Adrenal gland (tissue), 12 donors: ENCODE results near the gene PLA2G5. TPM values are rescaled to one million over a fixed set of nuclear protein-coding genes. Genes with fewer than 3 reads are reported as not detected.

ENCODE experiments used
- DNase-seq, 7 donors: peaks; one replicate each; pipeline ENCODE4 v3.0.0-alpha.2; 2019 to 2020
- H3K27ac ChIP-seq, 5 donors: fragments of 200-600 bp; sonication (generic) in 4 of 5; 1 replicate in 3 of 5; 2 replicates in 2 of 5; pipeline versions ENCODE4 v1.5.1 to v1.8.0; 2016 to 2020; ENCODE audit warnings: mild to moderate bottlenecking in 1 of 5
- H3K27me3 ChIP-seq: fragments of 200-600 bp; 2 replicates; pipeline ENCODE4 v1.8.0; 2021
- H3K36me3 ChIP-seq, 2 donors: fragments of 200-600 bp; replicated peaks in 1 of 2; 1 replicate in 1 of 2; 2 replicates in 1 of 2; pipeline versions ENCODE4 v1.5.1 to v1.8.0; 2018 to 2022
- H3K4me1 ChIP-seq, 2 donors: fragments of 200-600 bp; replicated peaks in 1 of 2; 1 replicate in 1 of 2; 2 replicates in 1 of 2; pipeline versions ENCODE4 v1.5.1 to v1.8.0; 2018 to 2021
- H3K4me3 ChIP-seq, 4 donors: fragments of 200-600 bp; sonication (generic) in 3 of 4; one replicate each; pipeline ENCODE4 v1.5.1; 2016 to 2018
- H3K9me3 ChIP-seq, 3 donors: fragments of 200-600 bp; sonication (generic) in 1 of 3; replicated peaks in 1 of 3; 1 replicate in 2 of 3; 2 replicates in 1 of 3; pipeline versions ENCODE4 v1.5.1 to v1.8.0; 2016 to 2021
- POLR2A ChIP-seq, 2 donors: fragments of 450-650 bp; IDR thresholded peaks; one replicate each; pipeline ENCODE4 v1.6.1; 2017; ENCODE audit warnings: antibody characterized with exemption in 2 of 2, mild to moderate bottlenecking in 2 of 2, moderate library complexity in 1 of 2
- WGBS, 4 donors: extraction: QIAGEN DNeasy Blood & Tissue Kit in 2 of 4; methylation state at CpG; one replicate each; pipeline versions ENCODE4 v1.1.5 to v1.1.7; 2013 to 2017; 5-methylcytosine and 5-hydroxymethylcytosine counted together
- intact Hi-C, 2 donors: fragments of 100-400 bp; cut with DNase I; formaldehyde crosslinking; loops; one replicate each; pipeline versions ENCODE4 v1.14.1 to v1.15.0; 2022 to 2023
- polyA plus RNA-seq, 3 donors: library from polyadenylated mRNA; stranded (reverse); fragments of 200-250 nt in 2 of 3; fragments of 350-450 nt in 1 of 3; fragmentation: Illumina TruSeq in 1 of 3; extraction: RNeasy Lipid Tissue Mini Kit (QIAGEN cat#74804) in 1 of 3; gene quantifications; one replicate each; pipeline ENCODE4 v1.2.3, GENCODE V29; 2013 to 2014
- total RNA-seq, 9 donors: library from RNA; depleted of rRNA in 4 of 9; stranded (reverse); fragments of >200 nt in 4 of 9; fragments of 120-200 nt in 1 of 9; fragmentation: NEBNext Ultra II Directional in 1 of 9; extraction: Animal tissue kit (Norgen Biotek cat#: 25700) in 1 of 9; gene quantifications; one replicate each; pipeline versions ENCODE4 v1.1.0 to v1.2.4, GENCODE V29; 2013 to 2023
- TF ChIP-seq, protein P1 (sequence below), 6 experiments: fragments of 450-650 bp in 4 of 6; fragments of 200-600 bp in 2 of 6; sonication (generic) in 1 of 6; IDR thresholded peaks; 1 replicate in 5 of 6; 2 replicates in 1 of 6; pipeline versions ENCODE4 v1.5.1 to v1.8.0; 2016 to 2021; ENCODE audit warnings: antibody characterized with exemption in 6 of 6, mild to moderate bottlenecking in 2 of 6, moderate library complexity in 1 of 6
- donor health status: healthy with polysubstance abuse.
- donor health status: Bipolar disorder and iron deficiency.
- donor health status: DM: yes; HTN: yes; CAD: no.
- donor health status: DM: no; HTN: no; CAD: no.
- donor health status: DM: no; HTN: no; CAD: no.
- donor health status: DM: yes; HTN: yes; CAD: no.

Gene PLA2G5
- total and polyA plus RNA-seq, 12 donors = 0.53 to 14.1 (median 1.4) TPM

DNA sequence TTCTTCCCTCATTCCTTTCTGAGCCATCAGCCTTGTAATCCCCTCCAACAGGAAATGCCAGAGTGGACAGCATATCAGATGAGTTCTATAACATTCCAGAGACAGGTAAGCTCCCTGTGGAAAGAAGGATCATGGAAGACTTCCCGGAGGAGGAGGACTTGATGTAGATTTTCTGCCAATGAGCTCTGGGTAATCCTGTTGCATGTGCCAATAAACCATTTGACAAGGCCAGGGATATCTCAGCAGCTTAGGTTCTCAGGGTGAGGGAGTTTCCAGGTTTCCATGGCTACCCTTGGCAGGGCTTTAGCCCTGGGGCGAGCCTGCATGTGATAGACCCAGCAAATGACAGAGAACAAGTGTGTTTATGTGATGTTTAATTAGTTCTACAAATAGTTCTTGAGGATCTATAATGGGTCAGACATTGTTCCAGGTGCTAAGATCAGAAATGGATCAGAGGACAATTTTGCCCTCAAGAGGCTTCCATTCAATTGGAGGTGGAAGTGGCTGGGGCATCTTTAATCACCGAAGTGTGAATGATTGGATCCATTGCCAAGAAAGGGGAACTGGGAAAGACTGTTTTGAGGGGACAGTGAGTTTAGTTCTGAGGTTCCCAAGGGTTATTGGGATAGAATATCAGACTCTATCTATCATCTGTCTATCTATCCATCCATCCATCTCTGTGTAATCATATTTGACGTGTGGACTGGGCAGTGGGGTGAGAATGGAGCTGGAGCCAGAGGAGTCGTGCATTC lies 6.9 kb downstream of the PLA2G5 start:
- no peak overlapping the region for H3K4me3 ChIP-seq
- WGBS, 4 donors = 86 to 92% (median 89%) methylated on average over 4 to 5 of the region's 5 CpGs
- no peaks in the 10 kb centered on the region for H3K36me3 ChIP-seq
- intact Hi-C loops = no loop called here
- TF ChIP-seq, protein P1, sequence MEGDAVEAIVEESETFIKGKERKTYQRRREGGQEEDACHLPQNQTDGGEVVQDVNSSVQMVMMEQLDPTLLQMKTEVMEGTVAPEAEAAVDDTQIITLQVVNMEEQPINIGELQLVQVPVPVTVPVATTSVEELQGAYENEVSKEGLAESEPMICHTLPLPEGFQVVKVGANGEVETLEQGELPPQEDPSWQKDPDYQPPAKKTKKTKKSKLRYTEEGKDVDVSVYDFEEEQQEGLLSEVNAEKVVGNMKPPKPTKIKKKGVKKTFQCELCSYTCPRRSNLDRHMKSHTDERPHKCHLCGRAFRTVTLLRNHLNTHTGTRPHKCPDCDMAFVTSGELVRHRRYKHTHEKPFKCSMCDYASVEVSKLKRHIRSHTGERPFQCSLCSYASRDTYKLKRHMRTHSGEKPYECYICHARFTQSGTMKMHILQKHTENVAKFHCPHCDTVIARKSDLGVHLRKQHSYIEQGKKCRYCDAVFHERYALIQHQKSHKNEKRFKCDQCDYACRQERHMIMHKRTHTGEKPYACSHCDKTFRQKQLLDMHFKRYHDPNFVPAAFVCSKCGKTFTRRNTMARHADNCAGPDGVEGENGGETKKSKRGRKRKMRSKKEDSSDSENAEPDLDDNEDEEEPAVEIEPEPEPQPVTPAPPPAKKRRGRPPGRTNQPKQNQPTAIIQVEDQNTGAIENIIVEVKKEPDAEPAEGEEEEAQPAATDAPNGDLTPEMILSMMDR (IDR thresholded peaks at IDR 0.05) = no peak
- TF ChIP-seq POLR2A (IDR thresholded peaks at IDR 0.05) = no peak
- no peak for DNase-seq
- H3K9me3 ChIP-seq = no peaks in the 10 kb centered on the region
- no peak overlapping the region for H3K27ac ChIP-seq
- no peaks in the 10 kb centered on the region for H3K27me3 ChIP-seq
- no peaks in the 10 kb centered on the region for H3K4me1 ChIP-seq

DNA sequence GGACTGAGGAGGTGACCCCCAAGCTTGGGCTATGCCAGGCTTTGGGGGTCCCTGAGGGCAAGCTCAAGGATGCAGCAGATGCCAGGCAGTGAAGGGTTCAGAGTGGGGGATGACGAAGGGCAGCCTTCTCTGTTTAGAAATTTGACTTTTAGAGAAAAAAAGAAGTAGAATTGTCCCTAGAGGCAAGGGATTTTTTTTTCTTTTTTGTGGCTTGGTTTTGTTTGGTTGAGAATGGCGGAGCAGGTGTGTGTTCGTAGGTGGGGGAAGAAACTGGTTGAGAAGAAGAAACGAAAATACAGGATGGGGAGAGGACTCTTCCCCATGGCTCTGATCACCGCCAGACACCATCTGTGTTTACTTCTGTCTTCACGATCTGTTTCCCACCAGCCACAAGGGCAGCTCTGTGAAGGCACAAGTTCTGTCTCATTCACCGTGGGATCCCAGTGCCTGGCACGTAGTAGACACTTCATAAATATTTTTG lies 8.2 kb downstream of the PLA2G5 start:
- H3K9me3 ChIP-seq = no peaks in the 10 kb centered on the region
- WGBS, 4 donors = 77 to 82% (median 79%) methylated on average over 8 of the region's 8 CpGs
- TF ChIP-seq POLR2A (IDR thresholded peaks at IDR 0.05) = no peak
- TF ChIP-seq, protein P1 (IDR thresholded peaks at IDR 0.05) = no peak
- intact Hi-C loops = no loop called here
- no peaks in the 10 kb centered on the region for H3K36me3 ChIP-seq
- H3K4me3 ChIP-seq = no peak overlapping the region
- H3K27me3 ChIP-seq = no peaks in the 10 kb centered on the region
- H3K4me1 ChIP-seq = no peaks in the 10 kb centered on the region
- no peak for DNase-seq
- H3K27ac ChIP-seq = no peak overlapping the region

DNA sequence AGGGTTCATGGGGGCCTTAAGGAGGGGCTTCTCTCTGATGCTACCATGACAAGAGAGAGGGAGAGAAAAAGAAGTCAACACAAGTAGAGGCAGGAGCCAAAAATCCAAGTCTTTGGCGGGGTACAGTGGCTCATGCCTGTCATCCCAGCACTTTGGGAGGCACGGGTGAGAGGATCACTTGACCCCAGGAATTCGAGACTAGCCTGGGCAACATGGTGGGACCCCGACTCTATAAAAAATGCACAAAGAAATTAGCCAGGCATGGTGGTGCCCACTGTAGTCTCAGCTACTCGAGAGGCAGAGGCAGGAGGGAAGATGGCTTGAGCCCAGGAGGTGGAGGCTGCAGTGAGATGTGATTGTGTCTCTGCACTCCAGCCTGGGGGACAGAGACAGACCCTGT lies 8.7 kb downstream of the PLA2G5 start:
- H3K9me3 ChIP-seq = no peaks in the 10 kb centered on the region
- no peak for DNase-seq
- 84 to 94% (median 87%) methylated on average over 5 of the region's 5 CpGs for WGBS, 4 donors
- no peak overlapping the region for H3K4me3 ChIP-seq
- TF ChIP-seq, protein P1 (IDR thresholded peaks at IDR 0.05) = no peak
- TF ChIP-seq POLR2A (IDR thresholded peaks at IDR 0.05) = no peak
- no peaks in the 10 kb centered on the region for H3K27me3 ChIP-seq
- no peaks in the 10 kb centered on the region for H3K4me1 ChIP-seq
- no peak overlapping the region for H3K27ac ChIP-seq
- H3K36me3 ChIP-seq = no peaks in the 10 kb centered on the region
- intact Hi-C loops = no loop called here

DNA sequence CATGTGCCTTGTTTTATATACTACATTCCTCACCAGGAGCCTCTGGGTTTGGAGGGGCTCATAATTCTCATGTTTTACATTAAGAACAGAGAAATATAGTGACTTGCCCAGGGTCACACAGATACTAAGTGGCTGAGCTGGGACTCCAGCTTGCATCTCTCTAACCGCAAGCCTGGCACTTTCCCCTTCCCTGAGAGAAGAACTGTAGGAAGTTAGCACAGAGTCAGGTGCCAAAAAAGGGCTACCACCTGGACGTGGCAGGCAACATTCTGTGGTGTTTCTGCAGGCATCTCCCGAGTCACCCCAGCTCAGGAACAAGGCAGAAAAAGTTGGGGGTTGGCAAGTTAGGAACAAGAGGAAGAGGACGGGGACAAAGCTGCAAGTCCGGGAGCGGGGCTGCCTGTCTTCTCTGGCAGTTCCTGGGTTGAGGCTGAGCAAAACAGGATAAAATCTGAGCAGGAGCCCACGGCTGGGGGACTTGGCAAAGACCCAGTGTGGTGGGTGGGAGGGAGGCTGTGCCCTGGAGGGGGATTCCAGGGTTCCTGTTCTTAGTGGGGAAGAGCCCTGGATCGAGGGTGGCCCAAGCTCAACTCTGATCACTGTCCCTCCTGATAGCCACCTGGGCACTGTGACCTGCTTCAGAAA lies 9.8 kb downstream of the PLA2G5 start:
- Histone ChIP-seq H3K27me3 (no peaks in the 10 kb centered on the region), H3K9me3 (no peaks in the 10 kb centered on the region), H3K27ac (no peak overlapping the region), H3K36me3 (no peaks in the 10 kb centered on the region), H3K4me3 (no peak overlapping the region), H3K4me1 (no peaks in the 10 kb centered on the region)
- no peak for DNase-seq
- WGBS, 4 donors = 66 to 79% (median 71%) methylated on average over 6 to 8 of the region's 8 CpGs
- intact Hi-C loops = no loop called here
- TF ChIP-seq, protein P1 (IDR thresholded peaks at IDR 0.05) = no peak
- TF ChIP-seq POLR2A (IDR thresholded peaks at IDR 0.05) = no peak
